Retinal pigment epithelial cell (primary cell): ENCODE results near the gene ARL17B.
A peak's percentile ranks its signal among the peaks of the same experiment; 100 is the strongest.
"Not testable (repeated sequence)": the region's sequence is repeated elsewhere in the genome, so short reads cannot be mapped to it uniquely, and the experiment has no call there.

Source experiments
- DNase-seq: peaks from one replicate; pipeline ENCODE4 v3.0.0-alpha.2; 2010; ENCODE audit warnings: low read depth
- H3K4me3 ChIP-seq: 2 replicates; pipeline ENCODE4 v1.5.1; 2011; ENCODE audit warnings: mild to moderate bottlenecking, low read length, control low read depth, moderate library complexity
- CTCF ChIP-seq: conservative IDR thresholded peaks from 2 replicates; pipeline ENCODE4 v1.5.1; 2011; ENCODE audit warnings: low read depth, low read length, control low read depth, inconsistent platforms

ARL17B gene

GRCh38 chr17:46270032-46270431 is 91.5 kb downstream of the ARL17B start:
- DNase-seq = no peak
- no peak overlapping the region for H3K4me3 ChIP-seq
- TF ChIP-seq CTCF = no peak

- TF ChIP-seq CTCF = no peak
- H3K4me3 ChIP-seq = peak overlapping the region; percentile 81
- no peak for DNase-seq
Measured at GRCh38 chr17:46266656-46267544, 94.7 kb downstream of the ARL17B start.

- H3K4me3 ChIP-seq = peak overlapping the region; percentile 52
- not testable (repeated sequence) for DNase-seq
Measured at GRCh38 chr17:46266063-46266655, 95.4 kb downstream of the ARL17B start.

GRCh38 chr17:46264456-46265198 is 96.9 kb downstream of the ARL17B start:
- peak; percentile 76 for DNase-seq
- no peak for TF ChIP-seq CTCF
- no peak overlapping the region for H3K4me3 ChIP-seq

- no peak overlapping the region for H3K4me3 ChIP-seq
- no peak for TF ChIP-seq CTCF
- no peak for DNase-seq
Measured at GRCh38 chr17:46262271-46262670, 99.3 kb downstream of the ARL17B start.

GRCh38 chr17:46259845-46260661 is 101.5 kb downstream of the ARL17B start:
- H3K4me3 ChIP-seq, DNase-seq: not testable (repeated sequence)

- DNase-seq, H3K4me3 ChIP-seq: not testable (repeated sequence)
Measured at GRCh38 chr17:46256369-46256768, 105.2 kb downstream of the ARL17B start.

- not testable (repeated sequence) for H3K4me3 ChIP-seq, DNase-seq
Measured at GRCh38 chr17:46254215-46254614, 107.4 kb downstream of the ARL17B start.
